B cell (primary cell): ENCODE measurements around the gene INTS7. TPM values are rescaled to one million over a fixed set of nuclear protein-coding genes. Genes with fewer than 3 reads are reported as not detected.

ENCODE experiments used
- ATAC-seq: fragments of 200-7000 bp; cut with Tn5 transposase; one replicate; pipeline ENCODE4 v1.10.0; 2021; ENCODE audit warnings: low read depth, mild to moderate bottlenecking, moderate number of reproducible peaks, moderate library complexity
- CTCF ChIA-PET: fragments of 350-600 bp; sonication (Branson Sonifier 250); formaldehyde crosslinking; loops from one replicate; lab custom pipeline; 2021; ENCODE audit warnings: antibody characterized with exemption, inconsistent platforms; lab: Charles Lee
- POLR2A ChIA-PET: fragments of 350-600 bp; sonication (Branson Sonifier 250); formaldehyde crosslinking; loops from one replicate; lab custom pipeline; 2021; ENCODE audit warnings: antibody characterized with exemption; lab: Charles Lee
- DNase-seq: peaks from one replicate; pipeline ENCODE4 v3.0.0; 2013
- H2AFZ ChIP-seq: 2 replicates; pipeline ENCODE4 v1.6.1; 2012; ENCODE audit warnings: mild to moderate bottlenecking, low read depth, low read length; ENCODE audit not compliant: insufficient read depth, poor library complexity, severe bottlenecking
- H3K27ac ChIP-seq, 2 donors: 1 replicate in 1 of 2; 2 replicates in 1 of 2; pipeline ENCODE4 v1.5.1; 2012 to 2013; ENCODE audit warnings: low read length in 2 of 2, mild to moderate bottlenecking in 2 of 2, moderate library complexity in 1 of 2
- H3K27me3 ChIP-seq, 4 experiments: fragments of 200-600 bp in 1 of 4; sonication (generic) in 1 of 4; replicated peaks in 1 of 4; 1 replicate in 2 of 4; 2 replicates in 2 of 4; pipeline versions ENCODE4 v1.6.1 to v1.7.0; 2013 to 2016; ENCODE audit warnings: low read length in 3 of 4, mild to moderate bottlenecking in 2 of 4, mixed read lengths in 1 of 4, moderate library complexity in 1 of 4; ENCODE audit not compliant: insufficient read depth in 4 of 4, control insufficient read depth in 3 of 4; ENCODE audit errors: control extremely low read depth in 1 of 4
- H3K36me3 ChIP-seq, 2 experiments: replicated peaks in 1 of 2; 1 replicate in 1 of 2; 2 replicates in 1 of 2; pipeline versions ENCODE4 v1.6.1 to v1.7.1; 2013; ENCODE audit warnings: low read length in 1 of 2; ENCODE audit not compliant: insufficient read depth in 2 of 2, control insufficient read depth in 1 of 2; ENCODE audit errors: control extremely low read depth in 1 of 2, extremely low read depth in 1 of 2
- H3K4me1 ChIP-seq, 2 donors: fragments of 200-600 bp in 1 of 2; sonication (generic) in 1 of 2; 1 replicate in 1 of 2; 2 replicates in 1 of 2; pipeline versions ENCODE4 v1.5.1 to v1.6.1; 2013 to 2017; ENCODE audit warnings: low read length in 2 of 2; ENCODE audit not compliant: control insufficient read depth in 2 of 2, insufficient read depth in 2 of 2
- H3K4me2 ChIP-seq: replicated peaks from 2 replicates; pipeline ENCODE3; 2012; ENCODE audit warnings: mild to moderate bottlenecking, low read depth, low read length; ENCODE audit not compliant: poor library complexity, severe bottlenecking
- H3K4me3 ChIP-seq, 5 experiments: fragments of 200-600 bp in 1 of 5; sonication (generic) in 1 of 5; 1 replicate in 3 of 5; 2 replicates in 2 of 5; pipeline versions ENCODE4 v1.5.1 to v1.7.0; 2011 to 2016; ENCODE audit warnings: low read length in 4 of 5, mild to moderate bottlenecking in 4 of 5, low read depth in 2 of 5, control low read depth in 1 of 5, moderate library complexity in 1 of 5; ENCODE audit not compliant: insufficient read depth in 1 of 5; ENCODE audit errors: control extremely low read depth in 1 of 5, extremely low read depth in 1 of 5
- H3K79me2 ChIP-seq: fragments of 200-600 bp; sonication (generic); one replicate; pipeline ENCODE4 v1.6.0; 2016; ENCODE audit warnings: low read length; ENCODE audit not compliant: control insufficient read depth, insufficient read depth
- H3K9ac ChIP-seq: fragments of 200-600 bp; sonication (generic); 2 replicates; pipeline ENCODE4 v1.6.1; 2017; ENCODE audit warnings: mild to moderate bottlenecking, low read length, moderate library complexity
- H3K9me3 ChIP-seq, 3 donors: one replicate each; pipeline versions ENCODE4 v1.6.1 to v1.7.1; 2013; ENCODE audit warnings: low read length in 2 of 3; ENCODE audit not compliant: control insufficient read depth in 2 of 3, insufficient read depth in 1 of 3; ENCODE audit errors: control extremely low read depth in 1 of 3
- H4K20me1 ChIP-seq: 2 replicates; pipeline ENCODE4 v1.6.0; 2012; ENCODE audit warnings: mild to moderate bottlenecking, low read length; ENCODE audit not compliant: insufficient read depth, control insufficient read depth, poor library complexity, severe bottlenecking
- H3K27ac Mint-ChIP-seq: one replicate; pipeline ENCODE4 v1.8.0; 2021; ENCODE audit warnings: mixed read lengths
- H3K27me3 Mint-ChIP-seq: one replicate; pipeline ENCODE4 v1.8.0; 2021; ENCODE audit warnings: mixed read lengths
- H3K4me1 Mint-ChIP-seq: one replicate; pipeline ENCODE4 v1.8.0; 2021; ENCODE audit warnings: mixed read lengths
- H3K4me3 Mint-ChIP-seq: one replicate; pipeline ENCODE4 v1.8.0; 2021; ENCODE audit warnings: mixed read lengths
- H3K9me3 Mint-ChIP-seq: one replicate; pipeline ENCODE4 v1.8.0; 2022; ENCODE audit warnings: mixed read lengths; ENCODE audit not compliant: insufficient read depth
- CTCF ChIP-seq: fragments of 200-600 bp; IDR thresholded peaks from one replicate; pipeline ENCODE4 v1.8.0; 2022; ENCODE audit warnings: antibody characterized with exemption, mild to moderate bottlenecking
- EZH2 ChIP-seq: IDR thresholded peaks from 2 replicates; pipeline ENCODE4 v1.6.1; 2012; ENCODE audit warnings: borderline replicate concordance, low read depth, mild to moderate bottlenecking, moderate library complexity, low read length; ENCODE audit not compliant: insufficient read depth, poor library complexity, severe bottlenecking
- WGBS: methylation state at CpG from one replicate; pipeline ENCODE4 v1.1.5; 2013; ENCODE audit warnings: missing lambda C conversion rate; ENCODE audit not compliant: insufficient coverage; 5-methylcytosine and 5-hydroxymethylcytosine counted together
- intact Hi-C: fragments of 100-400 bp; cut with micrococcal nuclease; formaldehyde crosslinking; loops from one replicate; pipeline ENCODE4 v1.10.0; 2022
- polyA plus RNA-seq: library from polyadenylated mRNA; depleted of rRNA; stranded (reverse); fragments of >200 nt; gene quantifications from 2 replicates; pipeline ENCODE4 v1.2.3, GENCODE V29; 2012
- total RNA-seq, 2 donors: library from RNA; stranded (reverse); fragments of 120-200 nt in 1 of 2; gene quantifications; 1 replicate in 1 of 2; 2 replicates in 1 of 2; pipeline versions ENCODE4 v1.2.3 to v1.2.4, GENCODE V29; 2013 to 2022

INTS7 gene
- total and polyA plus RNA-seq, 2 donors (not counting 1 experiment from before 2014, with no cell fraction given), result 8.3 to 19.2 TPM

- H3K4me3 ChIP-seq, result no peak overlapping the region
- H3K27ac Mint-ChIP-seq, result no peak overlapping the region
- no peaks in the 10 kb centered on the region for H3K9me3 ChIP-seq
- TF ChIP-seq EZH2, result no peak
- no peak for TF ChIP-seq CTCF
- H3K27me3 Mint-ChIP-seq, result no peaks in the 10 kb centered on the region
- no peaks in the 10 kb centered on the region for H4K20me1 ChIP-seq
- no peaks in the 10 kb centered on the region for H3K79me2 ChIP-seq
- WGBS, result 100% methylated on average over 1 of the region's 1 CpG
- peaks cover 1 to 19% of the 10 kb centered on the region in 2 experiments for H3K36me3 ChIP-seq
- DNase-seq, result no peak
- ChIA-PET POLR2A (no interaction called here), CTCF (no interaction called here)
- H3K4me1 Mint-ChIP-seq, result peaks cover 5% of the 10 kb centered on the region
- no peak overlapping the region for H3K4me2 ChIP-seq
- no peaks in the 10 kb centered on the region for H3K27me3 ChIP-seq
- no peak overlapping the region for H3K27ac ChIP-seq
- H3K4me1 ChIP-seq, result peaks cover 0 to 3% of the 10 kb centered on the region in 2 donors
- H3K9me3 Mint-ChIP-seq, result no peaks in the 10 kb centered on the region
- no peak for ATAC-seq
- H2AFZ ChIP-seq, result no peak overlapping the region
- no peak overlapping the region for H3K9ac ChIP-seq
- H3K4me3 Mint-ChIP-seq, result no peak overlapping the region
- intact Hi-C loops, result no loop called here
These were observed 61.8 kb downstream of the INTS7 start for GRCh38 chr1:211973541-211973940.

- Histone ChIP-seq H3K4me2 (no peak overlapping the region), H3K27ac (no peak overlapping the region), H3K9ac (no peak overlapping the region), H3K79me2 (no peaks in the 10 kb centered on the region), H3K36me3 (peaks cover 4 to 11% of the 10 kb centered on the region in 2 experiments), H4K20me1 (no peaks in the 10 kb centered on the region), H3K4me3 (no peak overlapping the region), H3K27me3 (no peaks in the 10 kb centered on the region), H3K4me1 (no peaks in the 10 kb centered on the region), H2AFZ (no peak overlapping the region), H3K9me3 (no peaks in the 10 kb centered on the region)
- intact Hi-C loops, result no loop called here
- TF ChIP-seq CTCF (no peak), EZH2 (no peak)
- no peak for DNase-seq
- no peak for ATAC-seq
- Mint-ChIP-seq H3K4me3 (no peak overlapping the region), H3K27me3 (no peaks in the 10 kb centered on the region), H3K9me3 (peaks cover 2% of the 10 kb centered on the region), H3K27ac (no peak overlapping the region), H3K4me1 (peaks cover 8% of the 10 kb centered on the region)
- CTCF ChIA-PET, result no interaction called here
- WGBS, result 100% methylated on average over 1 of the region's 4 CpGs
- POLR2A ChIA-PET, result interaction anchor here (0.6 kb wide), 1 partner anchor 270 kb away, joined by 3 read pairs; no protein-coding TSS in a partner anchor
These were observed 67.0 kb downstream of the INTS7 start for GRCh38 chr1:211968200-211968834.
